Mesendoderm (in vitro differentiated cells): Measurements from ENCODE around the gene MAPKBP1.
"Not testable (repeated sequence)": the region's sequence is repeated elsewhere in the genome, so short reads cannot be mapped to it uniquely, and the experiment has no call there.

Source experiments
- DNase-seq: peaks from one replicate; pipeline ENCODE4 v3.0.0; 2013
- H2AK5ac ChIP-seq: 2 replicates; pipeline ENCODE4 v1.6.1; 2013; ENCODE audit warnings: low read length, inconsistent platforms
- H2BK120ac ChIP-seq: 2 replicates; pipeline ENCODE4 v1.6.1; 2013; ENCODE audit warnings: low read depth, mild to moderate bottlenecking, low read length, moderate library complexity, mixed read lengths
- H2BK15ac ChIP-seq: replicated peaks from 2 replicates; pipeline ENCODE4 v1.6.1; 2013; ENCODE audit warnings: low read depth, mild to moderate bottlenecking, moderate library complexity
- H2BK5ac ChIP-seq: 2 replicates; pipeline ENCODE4 v1.6.1; 2013; ENCODE audit warnings: low read length, inconsistent platforms
- H3K18ac ChIP-seq: 2 replicates; pipeline ENCODE4 v1.6.1; 2013; ENCODE audit warnings: mild to moderate bottlenecking, low read length, mixed read lengths
- H3K23ac ChIP-seq: one replicate; pipeline ENCODE4 v1.6.1; 2013; ENCODE audit warnings: low read length
- H3K27ac ChIP-seq: 2 replicates; pipeline ENCODE4 v1.5.1; 2013; ENCODE audit warnings: low read depth, mild to moderate bottlenecking, inconsistent platforms, low read length, moderate library complexity
- H3K27me3 ChIP-seq: 2 replicates; pipeline ENCODE4 v1.6.1; 2013; ENCODE audit warnings: low read length, control low read depth, mild to moderate bottlenecking, inconsistent platforms; ENCODE audit not compliant: insufficient read depth, poor library complexity
- H3K36me3 ChIP-seq: 2 replicates; pipeline ENCODE4 v1.6.1; 2013; ENCODE audit warnings: low read length, inconsistent platforms; ENCODE audit not compliant: control insufficient read depth, insufficient read depth
- H3K4ac ChIP-seq: one replicate; pipeline ENCODE4 v1.6.1; 2013; ENCODE audit warnings: low read depth, mild to moderate bottlenecking, low read length, moderate library complexity
- H3K4me1 ChIP-seq: 2 replicates; pipeline ENCODE4 v1.6.1; 2013; ENCODE audit warnings: low read depth, low read length, inconsistent platforms; ENCODE audit not compliant: control insufficient read depth
- H3K4me2 ChIP-seq: 2 replicates; pipeline ENCODE4 v1.6.1; 2013; ENCODE audit warnings: low read length
- H3K4me3 ChIP-seq: 2 replicates; pipeline ENCODE4 v1.5.1; 2013; ENCODE audit warnings: mild to moderate bottlenecking, low read length
- H3K56ac ChIP-seq: one replicate; pipeline ENCODE4 v1.6.1; 2013; ENCODE audit warnings: low read length
- H3K79me1 ChIP-seq: 2 replicates; pipeline ENCODE4 v1.6.1; 2013; ENCODE audit warnings: low read length, inconsistent platforms
- H3K79me2 ChIP-seq: 2 replicates; pipeline ENCODE4 v1.6.1; 2013; ENCODE audit warnings: mild to moderate bottlenecking, low read length; ENCODE audit not compliant: control insufficient read depth, insufficient read depth
- H3K9ac ChIP-seq: 2 replicates; pipeline ENCODE4 v1.6.1; 2013; ENCODE audit warnings: low read length, inconsistent platforms
- H4K5ac ChIP-seq: one replicate; pipeline ENCODE4 v1.6.1; 2013; ENCODE audit warnings: low read length
- H4K8ac ChIP-seq: one replicate; pipeline ENCODE4 v1.6.1; 2013; ENCODE audit warnings: low read depth, mild to moderate bottlenecking, control low read depth, low read length, moderate library complexity
- WGBS: extraction: QIAGEN DNeasy Blood & Tissue Kit; methylation state at CpG from one replicate; pipeline ENCODE4 v1.1.7; 2013; ENCODE audit warnings: low lambda C conversion rate, missing lambda C conversion rate; ENCODE audit not compliant: insufficient coverage; ENCODE audit errors: extremely low coverage; 5-methylcytosine and 5-hydroxymethylcytosine counted together

MAPKBP1 gene

GRCh38 chr15:41734079-41734478 lies 40.2 kb upstream of the MAPKBP1 start:
- Histone ChIP-seq H3K36me3 (no peaks in the 10 kb centered on the region), H3K4me3 (no peak overlapping the region), H2AK5ac (no peak overlapping the region), H4K8ac (no peak overlapping the region), H3K4me1 (no peaks in the 10 kb centered on the region), H3K4ac (no peak overlapping the region), H3K9ac (no peak overlapping the region), H3K79me2 (no peaks in the 10 kb centered on the region), H2BK5ac (no peak overlapping the region), H3K18ac (no peak overlapping the region), H3K27me3 (no peaks in the 10 kb centered on the region), H3K23ac (no peak overlapping the region), H3K4me2 (no peak overlapping the region), H3K27ac (no peak overlapping the region), H3K56ac (no peak overlapping the region), H3K79me1 (no peaks in the 10 kb centered on the region), H2BK15ac (no peak overlapping the region), H2BK120ac (no peak overlapping the region), H4K5ac (no peak overlapping the region)
- WGBS, result no CpG with 5 or more reads among the region's 4 CpGs
- no peak for DNase-seq

DNA sequence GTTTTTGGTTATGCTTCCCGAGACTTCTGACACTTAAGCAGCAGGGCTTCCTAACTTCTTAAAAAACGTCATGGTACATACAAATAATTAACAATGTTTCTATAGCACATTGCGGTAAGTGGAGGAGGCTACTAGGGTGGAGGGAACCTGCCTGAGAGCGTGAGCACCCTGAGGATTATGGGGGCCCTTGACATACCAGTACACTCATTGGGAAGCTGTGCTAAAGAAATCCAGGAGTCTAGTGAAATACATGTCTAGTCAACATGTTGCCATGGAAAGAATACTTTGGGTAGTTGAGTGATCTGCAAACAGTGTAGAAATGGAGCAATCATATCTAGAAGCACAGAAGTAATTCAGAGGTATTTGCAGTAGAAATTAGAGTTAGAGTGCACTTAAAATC lies 39.2 kb upstream of the MAPKBP1 start:
- no peak overlapping the region for H3K18ac ChIP-seq
- no CpG with 5 or more reads among the region's 4 CpGs for WGBS
- H3K4me3 ChIP-seq, result no peak overlapping the region
- no peak overlapping the region for H3K23ac ChIP-seq
- no peaks in the 10 kb centered on the region for H3K27me3 ChIP-seq
- no peaks in the 10 kb centered on the region for H3K79me1 ChIP-seq
- no peak overlapping the region for H4K5ac ChIP-seq
- no peak overlapping the region for H3K27ac ChIP-seq
- H2BK120ac ChIP-seq, result no peak overlapping the region
- no peak overlapping the region for H2BK5ac ChIP-seq
- no peaks in the 10 kb centered on the region for H3K79me2 ChIP-seq
- no peak overlapping the region for H2BK15ac ChIP-seq
- no peak for DNase-seq
- no peaks in the 10 kb centered on the region for H3K4me1 ChIP-seq
- no peak overlapping the region for H2AK5ac ChIP-seq
- no peak overlapping the region for H3K4ac ChIP-seq
- H3K9ac ChIP-seq, result no peak overlapping the region
- H4K8ac ChIP-seq, result no peak overlapping the region
- H3K36me3 ChIP-seq, result no peaks in the 10 kb centered on the region
- H3K56ac ChIP-seq, result no peak overlapping the region
- H3K4me2 ChIP-seq, result no peak overlapping the region

GRCh38 chr15:41735492-41735891 lies 38.8 kb upstream of the MAPKBP1 start:
- not testable (repeated sequence) for H3K79me2 ChIP-seq, H3K4me2 ChIP-seq, H3K18ac ChIP-seq, H2AK5ac ChIP-seq, H3K56ac ChIP-seq, H2BK15ac ChIP-seq, H4K8ac ChIP-seq, H3K4me1 ChIP-seq, H3K4me3 ChIP-seq, H2BK5ac ChIP-seq, H3K9ac ChIP-seq, H3K27ac ChIP-seq, H3K23ac ChIP-seq, H3K36me3 ChIP-seq, H3K79me1 ChIP-seq, H3K27me3 ChIP-seq, H2BK120ac ChIP-seq, H3K4ac ChIP-seq, DNase-seq, H4K5ac ChIP-seq
- WGBS, result no CpG with 5 or more reads among the region's 10 CpGs

- Histone ChIP-seq H3K4me3 (no peak overlapping the region), H3K79me2 (no peaks in the 10 kb centered on the region), H3K4me2 (no peak overlapping the region), H3K18ac (no peak overlapping the region), H3K36me3 (peaks cover 2% of the 10 kb centered on the region), H3K27ac (no peak overlapping the region), H3K23ac (no peak overlapping the region), H3K27me3 (no peaks in the 10 kb centered on the region), H4K5ac (no peak overlapping the region), H3K9ac (no peak overlapping the region), H2BK5ac (no peak overlapping the region), H3K56ac (no peak overlapping the region), H3K79me1 (no peaks in the 10 kb centered on the region), H2BK15ac (no peak overlapping the region), H2AK5ac (no peak overlapping the region), H2BK120ac (no peak overlapping the region), H4K8ac (no peak overlapping the region), H3K4me1 (no peaks in the 10 kb centered on the region), H3K4ac (no peak overlapping the region)
- WGBS, result no CpG with 5 or more reads among the region's 1 CpG
- DNase-seq, result no peak
These were observed 27.5 kb upstream of the MAPKBP1 start for GRCh38 chr15:41746802-41747201.

- no peak overlapping the region for H3K18ac ChIP-seq
- H3K79me2 ChIP-seq, result no peaks in the 10 kb centered on the region
- WGBS, result no CpG with 5 or more reads among the region's 2 CpGs
- H3K4me1 ChIP-seq, result no peaks in the 10 kb centered on the region
- no peak overlapping the region for H3K23ac ChIP-seq
- no peaks in the 10 kb centered on the region for H3K36me3 ChIP-seq
- H4K8ac ChIP-seq, result no peak overlapping the region
- H3K4ac ChIP-seq, result no peak overlapping the region
- no peaks in the 10 kb centered on the region for H3K27me3 ChIP-seq
- H2BK120ac ChIP-seq, result no peak overlapping the region
- no peaks in the 10 kb centered on the region for H3K79me1 ChIP-seq
- H4K5ac ChIP-seq, result no peak overlapping the region
- H3K27ac ChIP-seq, result no peak overlapping the region
- H3K4me3 ChIP-seq, result no peak overlapping the region
- DNase-seq, result no peak
- H2BK5ac ChIP-seq, result no peak overlapping the region
- no peak overlapping the region for H2AK5ac ChIP-seq
- H3K4me2 ChIP-seq, result no peak overlapping the region
- no peak overlapping the region for H2BK15ac ChIP-seq
- H3K9ac ChIP-seq, result no peak overlapping the region
- H3K56ac ChIP-seq, result no peak overlapping the region
These were observed 18.1 kb upstream of the MAPKBP1 start for GRCh38 chr15:41756198-41756597.

GRCh38 chr15:41772720-41773331 lies 1.5 kb upstream of the MAPKBP1 start:
- Histone ChIP-seq H3K36me3 (no peaks in the 10 kb centered on the region), H3K79me1 (no peaks in the 10 kb centered on the region), H3K27me3 (no peaks in the 10 kb centered on the region), H3K23ac (no peak overlapping the region), H4K5ac (no peak overlapping the region), H3K27ac (no peak overlapping the region), H3K4me3 (no peak overlapping the region), H3K56ac (no peak overlapping the region), H3K4me2 (no peak overlapping the region), H4K8ac (no peak overlapping the region), H3K18ac (no peak overlapping the region), H3K79me2 (no peaks in the 10 kb centered on the region), H3K4me1 (peaks cover 16% of the 10 kb centered on the region), H2AK5ac (no peak overlapping the region), H2BK5ac (no peak overlapping the region), H2BK120ac (no peak overlapping the region), H3K4ac (no peak overlapping the region), H3K9ac (peak overlapping the region; percentile 26), H2BK15ac (no peak overlapping the region)
- no CpG with 5 or more reads among the region's 8 CpGs for WGBS
- peak; percentile 86 for DNase-seq
